Endothelial cell of umbilical vein (primary cell): Measurements from ENCODE around the gene SAPCD2. TPM values are rescaled to one million over a fixed set of nuclear protein-coding genes. Genes with fewer than 3 reads are reported as not detected.

Source experiments
- BruUV-seq: library from RNA; stranded (reverse); fragments of 400-500 nt; replicated peaks from 2 replicates; lab custom pipeline; 2021; lab: Mats Ljungman, UMichigan
- CTCF ChIA-PET: fragments of 300-600, 350-600 bp; sonication (Branson Sonifier 250); formaldehyde crosslinking; loops from one replicate; lab custom pipeline; 2021; ENCODE audit warnings: antibody characterized with exemption, inconsistent platforms; lab: Charles Lee
- POLR2A ChIA-PET: fragments of 300-600, 350-600 bp; sonication (Branson Sonifier 250); formaldehyde crosslinking; loops from one replicate; lab custom pipeline; 2021; ENCODE audit warnings: antibody characterized with exemption, inconsistent platforms; lab: Charles Lee
- DNase-seq: peaks from one replicate; pipeline ENCODE4 v3.0.0-alpha.2; 2011; ENCODE audit warnings: low read depth, low spot score
- FAIRE-seq: peaks from 2 replicates; lab custom pipeline; 2011; peaks lifted over from hg19 to GRCh38; lab: Jason Lieb, UNC
- H2AFZ ChIP-seq: 2 replicates; pipeline ENCODE4 v1.6.0; 2012; ENCODE audit warnings: low read depth, low read length, control low read depth, inconsistent platforms
- H3K27ac ChIP-seq: 2 replicates; pipeline ENCODE4 v1.5.1; 2011; ENCODE audit warnings: low read depth, mild to moderate bottlenecking, control low read depth, low read length, moderate library complexity; ENCODE audit not compliant: insufficient read depth
- H3K27me3 ChIP-seq, 2 experiments: 2 replicates each; pipeline versions ENCODE4 v1.6.0 to v1.6.1; 2011; ENCODE audit warnings: low read length in 2 of 2, mixed read lengths in 1 of 2; ENCODE audit not compliant: control insufficient read depth in 2 of 2, insufficient read depth in 2 of 2
- H3K36me3 ChIP-seq, 2 experiments: 2 replicates in 1 of 2; 3 replicates in 1 of 2; pipeline ENCODE4 v1.5.1; 2011; ENCODE audit warnings: low read length in 2 of 2, mild to moderate bottlenecking in 1 of 2, moderate library complexity in 1 of 2; ENCODE audit not compliant: control insufficient read depth in 2 of 2, insufficient read depth in 2 of 2; ENCODE audit errors: extremely low read depth in 1 of 2
- H3K4me1 ChIP-seq: 3 replicates; pipeline ENCODE4 v1.5.1; 2011; ENCODE audit warnings: mild to moderate bottlenecking, low read length; ENCODE audit not compliant: control insufficient read depth, insufficient read depth; ENCODE audit errors: extremely low read depth
- H3K4me2 ChIP-seq: 2 replicates; pipeline ENCODE4 v1.6.1; 2011; ENCODE audit warnings: low read length, control low read depth, mixed read lengths; ENCODE audit not compliant: insufficient read depth
- H3K4me3 ChIP-seq, 3 experiments: fragments of 200-600 bp in 1 of 3; sonication (generic), shearing (Covaris generic) in 1 of 3; replicated peaks in 1 of 3; 2 replicates each; pipeline ENCODE4 v1.5.1; 2011 to 2016; ENCODE audit warnings: control low read depth in 3 of 3, low read length in 3 of 3, mild to moderate bottlenecking in 2 of 3, inconsistent platforms in 1 of 3, low read depth in 1 of 3, moderate library complexity in 1 of 3; ENCODE audit not compliant: insufficient read depth in 1 of 3
- H3K79me2 ChIP-seq: 2 replicates; pipeline ENCODE4 v1.6.0; 2012; ENCODE audit warnings: low read length, inconsistent platforms; ENCODE audit not compliant: control insufficient read depth, insufficient read depth
- H3K9ac ChIP-seq: replicated peaks from 2 replicates; pipeline ENCODE3; 2011; ENCODE audit warnings: low read length, control low read depth; ENCODE audit not compliant: insufficient read depth; ENCODE audit errors: extremely low read depth
- H3K9me1 ChIP-seq: replicated peaks from 3 replicates; pipeline ENCODE4 v1.6.0; 2011; ENCODE audit warnings: mild to moderate bottlenecking, low read length; ENCODE audit not compliant: control insufficient read depth, insufficient read depth; ENCODE audit errors: extremely low read depth
- H3K9me3 ChIP-seq: replicated peaks from 2 replicates; pipeline ENCODE4 v1.5.1; 2012; ENCODE audit warnings: low read length, inconsistent platforms; ENCODE audit not compliant: control insufficient read depth, insufficient read depth
- H4K20me1 ChIP-seq: replicated peaks from 2 replicates; pipeline ENCODE3; 2011; ENCODE audit warnings: mild to moderate bottlenecking, low read length; ENCODE audit not compliant: control insufficient read depth, insufficient read depth; ENCODE audit errors: extremely low read depth
- CTCF ChIP-seq, 2 donors: IDR thresholded peaks; 1 replicate in 1 of 2; 2 replicates in 1 of 2; pipeline ENCODE4 v1.5.1; 2011; ENCODE audit warnings: low read length in 2 of 2, mild to moderate bottlenecking in 2 of 2, moderate library complexity in 2 of 2, control low read depth in 1 of 2, inconsistent platforms in 1 of 2, low read depth in 1 of 2; ENCODE audit not compliant: insufficient read depth in 1 of 2; ENCODE audit errors: extremely low read depth in 1 of 2
- EZH2 ChIP-seq: IDR thresholded peaks from 2 replicates; pipeline ENCODE4 v1.6.1; 2012; ENCODE audit warnings: borderline replicate concordance, low read depth, mild to moderate bottlenecking, moderate library complexity, low read length, inconsistent platforms; ENCODE audit not compliant: severe bottlenecking
- FOS ChIP-seq: IDR thresholded peaks from 2 replicates; pipeline ENCODE4 v1.6.1; 2011; ENCODE audit warnings: mild to moderate bottlenecking, low read length, moderate library complexity, borderline replicate concordance; ENCODE audit not compliant: insufficient read depth
- GATA2 ChIP-seq: IDR thresholded peaks from 2 replicates; pipeline ENCODE4 v1.7.0; 2011; ENCODE audit warnings: low read depth, mild to moderate bottlenecking, moderate library complexity, mixed read lengths, low read length; ENCODE audit not compliant: insufficient read length, insufficient read depth
- JUN ChIP-seq: IDR thresholded peaks from 2 replicates; pipeline ENCODE4 v1.6.1; 2011; ENCODE audit warnings: borderline replicate concordance, low read depth; ENCODE audit not compliant: insufficient read length, insufficient read depth
- MAX ChIP-seq: IDR thresholded peaks from 2 replicates; pipeline ENCODE4 v1.6.1; 2011; ENCODE audit not compliant: insufficient read depth, insufficient read length
- MYC ChIP-seq: IDR thresholded peaks from one replicate; pipeline ENCODE4 v1.6.1; 2011; ENCODE audit warnings: mild to moderate bottlenecking, low read depth, low read length
- POLR2A ChIP-seq: IDR thresholded peaks from 2 replicates; pipeline ENCODE4 v1.6.1; 2012; ENCODE audit warnings: low read depth, mild to moderate bottlenecking, control low read depth, low read length
- POLR2AphosphoS5 ChIP-seq: IDR thresholded peaks from 2 replicates; pipeline ENCODE4 v1.6.1; 2012; ENCODE audit warnings: low read depth, mild to moderate bottlenecking, control low read depth, low read length, moderate library complexity; ENCODE audit not compliant: insufficient read depth
- dilution Hi-C: fragments of 300-500 bp; cut with MboI; formaldehyde crosslinking; loops from one replicate; pipeline ENCODE4 v1.15.0; 2019; ENCODE audit warnings: low sequenced_read_pairs; ENCODE audit not compliant: extremely low pct_ligation_motif_present
- intact Hi-C: fragments of 100-400 bp; cut with micrococcal nuclease; formaldehyde crosslinking; loops from one replicate; pipeline ENCODE4 v1.10.0; 2022
- polyA plus RNA-seq, 4 experiments: library from polyadenylated mRNA; depleted of rRNA in 3 of 4; stranded (reverse) in 3 of 4; unstranded in 1 of 4; fragments of >200 nt; gene quantifications; 2 replicates each; pipeline versions ENCODE4 v1.2.1 to v1.2.3, GENCODE V29; 2011 to 2012; ENCODE audit warnings: missing spikeins in 1 of 4
- total RNA-seq: library from RNA; stranded (reverse); gene quantifications from 2 replicates; pipeline ENCODE4 v1.2.3, GENCODE V29; 2021

SAPCD2 gene
- total and polyA plus RNA-seq, 2 donors (not counting 3 experiments of a cell fraction or from before 2014, with no cell fraction given) = 11.5 to 27.8 TPM

DNA sequence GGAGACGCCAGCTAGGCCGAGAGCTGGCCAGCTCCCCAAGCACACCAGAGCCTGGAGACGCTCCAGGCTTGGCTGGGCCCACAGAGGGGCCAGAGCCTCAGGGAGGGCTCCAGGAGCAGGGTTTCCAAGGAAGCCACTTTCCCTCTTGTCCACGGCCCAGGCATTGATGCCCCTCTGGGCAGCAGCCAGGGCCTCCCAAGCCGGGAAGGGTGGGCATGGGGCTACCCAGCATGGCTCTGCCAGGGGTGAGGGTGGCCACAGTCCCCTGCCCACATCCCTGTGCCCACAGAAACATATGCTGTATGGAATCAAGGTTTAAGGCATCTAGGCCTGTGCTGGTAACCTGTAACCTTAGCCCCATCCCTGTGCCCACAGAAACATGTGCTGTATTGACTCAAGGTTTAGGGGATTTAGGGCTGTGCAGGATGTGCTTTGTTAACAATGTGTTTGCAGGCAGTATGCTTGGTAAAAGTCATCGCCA is 45.7 kb upstream of the SAPCD2 start:
- DNase-seq (no peak), FAIRE-seq (no peak)
- no peaks in the 10 kb centered on the region for H3K9me1 ChIP-seq
- H3K4me3 ChIP-seq = no peak overlapping the region
- no peaks in the 10 kb centered on the region for H3K79me2 ChIP-seq
- TF ChIP-seq CTCF (IDR thresholded peaks at IDR 0.05; ENCODE audit: extremely low read depth in 1 of 2, insufficient read depth in 1 of 2, low read depth in 1 of 2, low read length in 2 of 2) = no peak
- H4K20me1 ChIP-seq = no peaks in the 10 kb centered on the region
- CTCF ChIA-PET = interaction anchor here (4.0 to 5.4 kb wide), 2 partner anchors 111 to 120 kb away, joined by 26 to 42 read pairs; partner anchors contain the start of gene RNF224
- dilution Hi-C loops = no loop called here
- no peaks in the 10 kb centered on the region for H3K9me3 ChIP-seq
- peaks cover 4% of the 10 kb centered on the region for H3K4me1 ChIP-seq
- no peak overlapping the region for H3K27ac ChIP-seq
- no peak overlapping the region for H3K4me2 ChIP-seq
- POLR2A ChIA-PET = interaction anchor here (0.8 to 1.3 kb wide), 3 partner anchors 14 to 125 kb away, joined by 3 to 4 read pairs (median 3); partner anchors contain the start of gene TUBB4B
- H3K27me3 ChIP-seq = no peaks in the 10 kb centered on the region
- no peak overlapping the region for H3K9ac ChIP-seq
- H2AFZ ChIP-seq = no peak overlapping the region
- peaks cover 0 to 4% of the 10 kb centered on the region in 2 experiments for H3K36me3 ChIP-seq
- no TSS peak for BruUV-seq
- intact Hi-C loops = loop anchor here (5.0 kb wide), 1 partner anchor 61 kb away; no protein-coding TSS in a partner anchor

DNA sequence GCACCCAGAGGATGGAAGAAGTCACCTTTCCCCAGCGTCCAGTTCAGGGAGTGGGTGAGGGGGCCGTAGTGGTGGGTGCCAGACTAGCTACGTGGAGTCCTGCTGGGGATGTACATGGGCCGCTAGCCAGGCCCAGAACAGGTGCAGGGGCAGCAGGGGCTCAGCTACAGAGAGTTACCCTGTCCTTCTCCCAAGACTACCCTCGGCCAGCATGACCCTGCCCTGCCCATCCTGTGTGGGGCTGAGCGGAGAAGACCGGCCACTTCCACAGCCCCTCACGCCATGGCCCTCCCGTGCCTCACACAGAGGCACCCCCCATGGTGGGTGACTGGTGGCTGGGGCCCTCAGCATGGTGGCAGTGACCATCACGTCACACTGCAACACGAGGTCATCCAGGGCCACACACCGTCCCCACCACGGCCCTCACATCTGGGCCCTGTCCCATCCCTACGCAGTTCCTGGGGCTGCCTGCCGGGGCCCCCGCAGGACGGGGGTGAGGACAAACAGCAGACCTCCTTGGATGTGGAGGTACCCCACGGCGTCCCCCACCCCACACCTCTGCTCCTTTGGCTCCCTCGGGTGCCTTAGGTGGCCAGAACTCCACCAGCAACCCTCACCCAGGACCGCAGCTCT is 45.2 kb upstream of the SAPCD2 start:
- no peak overlapping the region for H3K4me3 ChIP-seq
- dilution Hi-C loops = no loop called here
- no peak for DNase-seq
- no peaks in the 10 kb centered on the region for H3K9me3 ChIP-seq
- peaks cover 0 to 7% of the 10 kb centered on the region in 2 experiments for H3K36me3 ChIP-seq
- H4K20me1 ChIP-seq = no peaks in the 10 kb centered on the region
- H3K27ac ChIP-seq = no peak overlapping the region
- no peak overlapping the region for H3K9ac ChIP-seq
- H2AFZ ChIP-seq = no peak overlapping the region
- H3K27me3 ChIP-seq = no peaks in the 10 kb centered on the region
- no peak overlapping the region for H3K4me2 ChIP-seq
- no peaks in the 10 kb centered on the region for H3K79me2 ChIP-seq
- BruUV-seq = no TSS peak
- no peaks in the 10 kb centered on the region for H3K9me1 ChIP-seq
- H3K4me1 ChIP-seq = peaks cover 4% of the 10 kb centered on the region
- ChIA-PET CTCF (interaction anchor here (1.3 to 5.4 kb wide), 4 partner anchors 14 to 121 kb away, joined by 3 to 42 read pairs (median 16); partner anchors contain the start of gene RNF224), POLR2A (interaction anchor here (0.8 to 1.3 kb wide), 3 partner anchors 14 to 125 kb away, joined by 3 to 4 read pairs (median 3); partner anchors contain the start of gene TUBB4B)
- FAIRE-seq = no peak
- no peak for TF ChIP-seq EZH2
- TF ChIP-seq CTCF (IDR thresholded peaks at IDR 0.05; ENCODE audit: extremely low read depth in 1 of 2, insufficient read depth in 1 of 2, low read depth in 1 of 2, low read length in 2 of 2) = no peak
- TF ChIP-seq FOS = no peak
- TF ChIP-seq POLR2A = no peak
- no peak for TF ChIP-seq POLR2AphosphoS5
- no peak for TF ChIP-seq GATA2
- TF ChIP-seq MYC = no peak
- no peak for TF ChIP-seq JUN
- TF ChIP-seq MAX = no peak
- intact Hi-C loops = loop anchor here (2.0 to 5.0 kb wide), 2 partner anchors 29 to 62 kb away; partner anchors contain the start of gene MAN1B1
